HFFc6 (cell line): ENCODE data around the gene GRIK1. TPM values are rescaled to one million over a fixed set of nuclear protein-coding genes. Genes with fewer than 3 reads are reported as not detected.

Experiments
- DNase-seq: peaks from one replicate; pipeline ENCODE4 v3.0.0-alpha.2; 2018
- H3K27ac Mint-ChIP-seq: 2 replicates; pipeline ENCODE4 v1.8.0; 2020; ENCODE audit warnings: mild to moderate bottlenecking, mixed read lengths
- H3K27me3 Mint-ChIP-seq: 2 replicates; pipeline ENCODE4 v1.8.0; 2021; ENCODE audit warnings: mild to moderate bottlenecking, moderate library complexity, mixed read lengths; ENCODE audit not compliant: insufficient read depth
- H3K36me3 Mint-ChIP-seq: 2 replicates; pipeline ENCODE4 v1.8.0; 2021; ENCODE audit warnings: low read depth, mixed read lengths
- H3K4me1 Mint-ChIP-seq: 2 replicates; pipeline ENCODE4 v1.8.0; 2020; ENCODE audit warnings: low read depth, mixed read lengths
- H3K4me3 Mint-ChIP-seq: 2 replicates; pipeline ENCODE4 v1.8.0; 2020; ENCODE audit warnings: mild to moderate bottlenecking, moderate library complexity, mixed read lengths
- H3K9me3 Mint-ChIP-seq: 2 replicates; pipeline ENCODE4 v1.8.0; 2020; ENCODE audit warnings: mild to moderate bottlenecking, mixed read lengths
- CTCF ChIP-seq: fragments of 200-600 bp; sonication (generic); IDR thresholded peaks from 2 replicates; pipeline ENCODE4 v1.5.0; 2021; ENCODE audit warnings: antibody characterized with exemption, mild to moderate bottlenecking
- total RNA-seq, 6 experiments: library from RNA; stranded (reverse); fragmentation: NEBNext Ultra II Directional; extraction: Animal tissue kit (Norgen Biotek cat#: 25700); gene quantifications; 2 replicates in 1 of 6; 3 replicates in 5 of 6; pipeline ENCODE4 v1.2.3, GENCODE V29; 2021

GRIK1 gene
- total RNA-seq, 6 experiments from 2014 or later = not detected

- Mint-ChIP-seq H3K27me3 (no peaks in the 10 kb centered on the region; the same call in none of the 2 replicates), H3K36me3 (no peaks in the 10 kb centered on the region), H3K9me3 (no peaks in the 10 kb centered on the region), H3K27ac (no peak overlapping the region), H3K4me3 (no peak overlapping the region), H3K4me1 (no peaks in the 10 kb centered on the region)
- no peak for TF ChIP-seq CTCF
- DNase-seq = no peak
These were observed 301.0 kb downstream of the GRIK1 start for GRCh38 chr21:29638761-29639327.

- no peak for DNase-seq
- Mint-ChIP-seq H3K4me3 (no peak overlapping the region), H3K27ac (no peak overlapping the region), H3K4me1 (no peaks in the 10 kb centered on the region), H3K36me3 (no peaks in the 10 kb centered on the region), H3K27me3 (no peaks in the 10 kb centered on the region; the same call in none of the 2 replicates), H3K9me3 (no peaks in the 10 kb centered on the region)
- no peak for TF ChIP-seq CTCF
These were observed 301.7 kb downstream of the GRIK1 start for GRCh38 chr21:29638138-29638537.

GRCh38 chr21:29637553-29637952 lies 302.2 kb downstream of the GRIK1 start:
- Mint-ChIP-seq H3K4me3 (no peak overlapping the region), H3K36me3 (no peaks in the 10 kb centered on the region), H3K27me3 (no peaks in the 10 kb centered on the region; the same call in none of the 2 replicates), H3K4me1 (no peaks in the 10 kb centered on the region), H3K27ac (no peak overlapping the region), H3K9me3 (no peaks in the 10 kb centered on the region)
- DNase-seq = no peak
- no peak for TF ChIP-seq CTCF

- no peaks in the 10 kb centered on the region for H3K36me3 Mint-ChIP-seq
- H3K4me1 Mint-ChIP-seq = no peaks in the 10 kb centered on the region
- DNase-seq = no peak
- TF ChIP-seq CTCF = no peak
- H3K4me3 Mint-ChIP-seq = no peak overlapping the region
- H3K27me3 Mint-ChIP-seq = peaks cover under 1% of the 10 kb centered on the region
- no peak overlapping the region for H3K27ac Mint-ChIP-seq
- no peaks in the 10 kb centered on the region for H3K9me3 Mint-ChIP-seq
These were observed 302.7 kb downstream of the GRIK1 start for GRCh38 chr21:29637134-29637533.

- H3K36me3 Mint-ChIP-seq = no peaks in the 10 kb centered on the region
- no peak for TF ChIP-seq CTCF
- peaks cover 2% of the 10 kb centered on the region for H3K27me3 Mint-ChIP-seq
- no peak overlapping the region for H3K4me3 Mint-ChIP-seq
- H3K27ac Mint-ChIP-seq = no peak overlapping the region
- no peaks in the 10 kb centered on the region for H3K4me1 Mint-ChIP-seq
- no peak for DNase-seq
- no peaks in the 10 kb centered on the region for H3K9me3 Mint-ChIP-seq
These were observed 305.4 kb downstream of the GRIK1 start for GRCh38 chr21:29634418-29634817.
